Panc1 (cell line): ENCODE results near the gene CLPSL2. TPM values are rescaled to one million over a fixed set of nuclear protein-coding genes. Genes with fewer than 3 reads are reported as not detected.

ENCODE experiments used
- ATAC-seq: fragments of 200-7000 bp; cut with Tn5 transposase; 2 replicates; pipeline ENCODE4 v1.9.1; 2020; ENCODE audit warnings: mild to moderate bottlenecking, moderate library complexity
- BruUV-seq: library from RNA; stranded (reverse); fragments of 400-500 nt; replicated peaks from 2 replicates; lab custom pipeline; 2021; lab: Mats Ljungman, UMichigan
- CTCF ChIA-PET: fragments of 300-600 bp; sonication (Branson Sonifier 250); formaldehyde crosslinking; loops from one replicate; lab custom pipeline; 2022; ENCODE audit warnings: antibody characterized with exemption; lab: Charles Lee
- POLR2A ChIA-PET: fragments of 300-600 bp; sonication (Branson Sonifier 250); formaldehyde crosslinking; loops from one replicate; lab custom pipeline; 2022; ENCODE audit warnings: antibody characterized with exemption; lab: Charles Lee
- DNase-seq: peaks from one replicate; pipeline ENCODE4 v3.0.0-alpha.2; 2010; ENCODE audit warnings: low read depth, low spot score
- H3K27ac ChIP-seq: 2 replicates; pipeline ENCODE4 v1.5.1; 2011; ENCODE audit warnings: mild to moderate bottlenecking, low read length, inconsistent platforms
- H3K27me3 ChIP-seq: fragments of 200-500 bp; sonication (Bioruptor generic); 2 replicates; pipeline ENCODE4 v1.6.0; 2014; ENCODE audit warnings: low read length, inconsistent platforms; ENCODE audit not compliant: control insufficient read depth, insufficient read depth
- H3K36me3 ChIP-seq: fragments of 200-500 bp; sonication (Bioruptor generic); 2 replicates; pipeline ENCODE4 v1.5.1; 2014; ENCODE audit warnings: inconsistent platforms, mild to moderate bottlenecking, low read length, moderate library complexity; ENCODE audit not compliant: control insufficient read depth, insufficient read depth
- H3K4me1 ChIP-seq: 2 replicates; pipeline ENCODE4 v1.5.1; 2011; ENCODE audit warnings: inconsistent platforms, mild to moderate bottlenecking, low read length, moderate library complexity; ENCODE audit not compliant: control insufficient read depth, insufficient read depth
- H3K4me3 ChIP-seq, 2 experiments: 2 replicates each; pipeline ENCODE4 v1.5.1; 2011 to 2012; ENCODE audit warnings: low read depth in 2 of 2, low read length in 2 of 2, mild to moderate bottlenecking in 2 of 2, inconsistent platforms in 1 of 2, moderate library complexity in 1 of 2
- H3K9me3 ChIP-seq: fragments of 200-500 bp; sonication (Bioruptor generic); 2 replicates; pipeline ENCODE4 v1.5.1; 2014; ENCODE audit warnings: low read depth, mild to moderate bottlenecking, inconsistent platforms, low read length, moderate library complexity; ENCODE audit not compliant: control insufficient read depth, insufficient read depth
- POLR2AphosphoS5 ChIP-seq: IDR thresholded peaks from 2 replicates; pipeline ENCODE4 v1.6.1; 2012; ENCODE audit warnings: mild to moderate bottlenecking, low read depth, low read length, moderate library complexity
- SIN3A ChIP-seq: IDR thresholded peaks from 2 replicates; pipeline ENCODE4 v1.6.1; 2012; ENCODE audit warnings: low read depth, mild to moderate bottlenecking, low read length, moderate library complexity, borderline replicate concordance; ENCODE audit not compliant: insufficient read depth
- TCF7L2 ChIP-seq: IDR thresholded peaks from 2 replicates; pipeline ENCODE4 v1.6.1; 2011; ENCODE audit warnings: mild to moderate bottlenecking, low read depth, low read length, inconsistent platforms
- in situ Hi-C: cut with HindIII; loops from 2 replicates; pipeline ENCODE4 v1.10.0; 2016; ENCODE audit warnings: low sequenced_read_pairs, low pct_unique_long_range_greater_than_20kb
- intact Hi-C: fragments of 100-400 bp; cut with micrococcal nuclease; formaldehyde crosslinking; loops from one replicate; pipeline ENCODE4 v1.10.0; 2022; ENCODE audit not compliant: unreplicated experiment
- total RNA-seq: library from RNA; stranded (reverse); gene quantifications from one replicate; pipeline ENCODE4 v1.2.1, GENCODE V29; 2021; ENCODE audit not compliant: unreplicated experiment
- TF ChIP-seq, protein P1 (sequence below): fragments of 450-650 bp; IDR thresholded peaks from 2 replicates; pipeline ENCODE4 v1.5.1; 2017; ENCODE audit warnings: mild to moderate bottlenecking
- TF ChIP-seq, protein P2 (sequence below), 2 experiments: IDR thresholded peaks; 2 replicates each; pipeline ENCODE4 v1.6.1; 2011 to 2012; ENCODE audit warnings: low read depth in 2 of 2, control low read depth in 1 of 2, low read length in 1 of 2, mild to moderate bottlenecking in 1 of 2, moderate library complexity in 1 of 2; ENCODE audit not compliant: insufficient read depth in 1 of 2

Gene CLPSL2
- total RNA-seq, 1 experiment from 2014 or later: 0.57 TPM

DNA sequence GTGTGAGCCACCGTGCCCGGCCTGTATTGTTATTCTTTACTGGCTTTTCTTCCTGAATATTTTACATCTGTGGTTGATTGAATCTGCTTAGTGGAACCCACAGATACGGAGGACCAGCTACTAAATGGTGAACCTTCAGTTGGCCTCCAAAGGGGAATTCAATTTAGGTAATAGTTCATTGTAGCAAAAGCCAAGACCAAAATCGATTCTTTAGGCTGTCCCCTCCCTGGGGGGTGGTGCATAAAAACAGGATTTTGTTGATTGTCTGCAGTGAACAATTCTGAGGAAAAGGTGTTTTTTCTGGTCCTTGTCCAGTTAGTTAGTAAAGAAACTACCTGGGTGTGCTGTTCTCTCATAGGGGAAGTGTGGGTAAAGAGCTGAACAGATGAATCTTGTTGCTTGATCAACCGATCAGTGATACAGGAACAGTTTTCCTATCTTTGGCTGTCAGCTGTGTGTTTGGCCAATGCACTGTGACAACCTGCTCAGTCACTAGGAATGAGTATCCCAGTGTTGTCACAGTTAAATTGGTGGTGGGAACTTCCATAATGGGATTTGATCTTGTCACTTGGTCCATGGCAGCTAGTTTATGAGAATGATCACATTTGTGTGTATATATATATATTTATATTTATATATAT, 48.3 kb downstream of the CLPSL2 start:
- no peaks in the 10 kb centered on the region for H3K27me3 ChIP-seq
- ChIA-PET CTCF (no interaction called here), POLR2A (interaction anchor here (0.6 kb wide), 1 partner anchor 10 kb away, joined by 3 read pairs; no protein-coding TSS in a partner anchor)
- no TSS peak for BruUV-seq
- H3K27ac ChIP-seq: no peak overlapping the region
- no peak overlapping the region for H3K4me3 ChIP-seq
- H3K9me3 ChIP-seq: no peaks in the 10 kb centered on the region
- H3K4me1 ChIP-seq: no peaks in the 10 kb centered on the region
- intact Hi-C loops (no loop called here), in situ Hi-C loops (no loop called here)
- DNase-seq: no peak
- TF ChIP-seq POLR2AphosphoS5: no peak
- TF ChIP-seq, protein P1, sequence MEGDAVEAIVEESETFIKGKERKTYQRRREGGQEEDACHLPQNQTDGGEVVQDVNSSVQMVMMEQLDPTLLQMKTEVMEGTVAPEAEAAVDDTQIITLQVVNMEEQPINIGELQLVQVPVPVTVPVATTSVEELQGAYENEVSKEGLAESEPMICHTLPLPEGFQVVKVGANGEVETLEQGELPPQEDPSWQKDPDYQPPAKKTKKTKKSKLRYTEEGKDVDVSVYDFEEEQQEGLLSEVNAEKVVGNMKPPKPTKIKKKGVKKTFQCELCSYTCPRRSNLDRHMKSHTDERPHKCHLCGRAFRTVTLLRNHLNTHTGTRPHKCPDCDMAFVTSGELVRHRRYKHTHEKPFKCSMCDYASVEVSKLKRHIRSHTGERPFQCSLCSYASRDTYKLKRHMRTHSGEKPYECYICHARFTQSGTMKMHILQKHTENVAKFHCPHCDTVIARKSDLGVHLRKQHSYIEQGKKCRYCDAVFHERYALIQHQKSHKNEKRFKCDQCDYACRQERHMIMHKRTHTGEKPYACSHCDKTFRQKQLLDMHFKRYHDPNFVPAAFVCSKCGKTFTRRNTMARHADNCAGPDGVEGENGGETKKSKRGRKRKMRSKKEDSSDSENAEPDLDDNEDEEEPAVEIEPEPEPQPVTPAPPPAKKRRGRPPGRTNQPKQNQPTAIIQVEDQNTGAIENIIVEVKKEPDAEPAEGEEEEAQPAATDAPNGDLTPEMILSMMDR: no peak
- TF ChIP-seq, protein P2, sequence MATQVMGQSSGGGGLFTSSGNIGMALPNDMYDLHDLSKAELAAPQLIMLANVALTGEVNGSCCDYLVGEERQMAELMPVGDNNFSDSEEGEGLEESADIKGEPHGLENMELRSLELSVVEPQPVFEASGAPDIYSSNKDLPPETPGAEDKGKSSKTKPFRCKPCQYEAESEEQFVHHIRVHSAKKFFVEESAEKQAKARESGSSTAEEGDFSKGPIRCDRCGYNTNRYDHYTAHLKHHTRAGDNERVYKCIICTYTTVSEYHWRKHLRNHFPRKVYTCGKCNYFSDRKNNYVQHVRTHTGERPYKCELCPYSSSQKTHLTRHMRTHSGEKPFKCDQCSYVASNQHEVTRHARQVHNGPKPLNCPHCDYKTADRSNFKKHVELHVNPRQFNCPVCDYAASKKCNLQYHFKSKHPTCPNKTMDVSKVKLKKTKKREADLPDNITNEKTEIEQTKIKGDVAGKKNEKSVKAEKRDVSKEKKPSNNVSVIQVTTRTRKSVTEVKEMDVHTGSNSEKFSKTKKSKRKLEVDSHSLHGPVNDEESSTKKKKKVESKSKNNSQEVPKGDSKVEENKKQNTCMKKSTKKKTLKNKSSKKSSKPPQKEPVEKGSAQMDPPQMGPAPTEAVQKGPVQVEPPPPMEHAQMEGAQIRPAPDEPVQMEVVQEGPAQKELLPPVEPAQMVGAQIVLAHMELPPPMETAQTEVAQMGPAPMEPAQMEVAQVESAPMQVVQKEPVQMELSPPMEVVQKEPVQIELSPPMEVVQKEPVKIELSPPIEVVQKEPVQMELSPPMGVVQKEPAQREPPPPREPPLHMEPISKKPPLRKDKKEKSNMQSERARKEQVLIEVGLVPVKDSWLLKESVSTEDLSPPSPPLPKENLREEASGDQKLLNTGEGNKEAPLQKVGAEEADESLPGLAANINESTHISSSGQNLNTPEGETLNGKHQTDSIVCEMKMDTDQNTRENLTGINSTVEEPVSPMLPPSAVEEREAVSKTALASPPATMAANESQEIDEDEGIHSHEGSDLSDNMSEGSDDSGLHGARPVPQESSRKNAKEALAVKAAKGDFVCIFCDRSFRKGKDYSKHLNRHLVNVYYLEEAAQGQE (IDR thresholded peaks at IDR 0.05; ENCODE audit: insufficient read depth in 1 of 2, low read depth in 2 of 2, low read length in 1 of 2): no peak
- TF ChIP-seq SIN3A: no peak
- TF ChIP-seq TCF7L2: no peak
- H3K36me3 ChIP-seq: no peaks in the 10 kb centered on the region
- no peak for ATAC-seq

Other genes with a start within 250 kb of the CLPSL2 start
- 25.2 TPM for gene FKBP5, start 87.7 kb upstream of the CLPSL2 start, total RNA-seq
- gene ARMC12, start 39.6 kb upstream of the CLPSL2 start, total RNA-seq: 1.4 TPM
- gene CLPSL1, start 4.4 kb downstream of the CLPSL2 start, total RNA-seq: not detected
- gene CLPS, start 20.7 kb downstream of the CLPSL2 start, total RNA-seq: 4.0 TPM
- not detected for gene LHFPL5, start 28.8 kb downstream of the CLPSL2 start, total RNA-seq
- gene SRPK1, start 144.5 kb downstream of the CLPSL2 start, total RNA-seq: 68.3 TPM
- not detected for gene SLC26A8, start 248.0 kb downstream of the CLPSL2 start, total RNA-seq